HepG2 (cell line): ENCODE results near the gene MSH3. TPM values are rescaled to one million over a fixed set of nuclear protein-coding genes. Genes with fewer than 3 reads are reported as not detected.

ENCODE experiments used
- ATAC-seq: fragments of 200-7000 bp; cut with Tn5 transposase; 3 replicates; pipeline ENCODE4 v1.9.1; 2020; ENCODE audit warnings: mild to moderate bottlenecking, moderate library complexity
- BruUV-seq: library from RNA; stranded (reverse); fragments of 400-500 nt; replicated peaks from 2 replicates; lab custom pipeline; 2021; lab: Mats Ljungman, UMichigan
- CTCF ChIA-PET: fragments of 300-600 bp; formaldehyde crosslinking; extraction: SDS; loops from one replicate; lab custom pipeline; 2021; ENCODE audit warnings: low total read pairs, inconsistent platforms, low intra/inter-chr PET ratio; lab: Yijun Ruan, JAX
- POLR2A ChIA-PET: fragments of 350-600 bp; sonication (Branson Sonifier 250); formaldehyde crosslinking; loops from one replicate; lab custom pipeline; 2020; ENCODE audit warnings: antibody characterized with exemption, inconsistent platforms; lab: Yijun Ruan, JAX
- DNase-seq: peaks from one replicate; pipeline ENCODE4 v3.0.0-alpha.2; 2015; ENCODE audit warnings: low spot score
- FAIRE-seq: peaks from 3 replicates; lab custom pipeline; 2011; peaks lifted over from hg19 to GRCh38; lab: Jason Lieb, UNC
- H2AFZ ChIP-seq: one replicate; pipeline ENCODE4 v1.6.1; 2011; ENCODE audit warnings: low read length, inconsistent platforms
- H3K27ac ChIP-seq: fragments of 300-600 bp; 3 replicates; pipeline ENCODE4 v1.8.0; 2011; ENCODE audit warnings: mixed run types, mild to moderate bottlenecking, mixed read lengths, low read length, inconsistent platforms; ENCODE audit not compliant: insufficient read depth; ENCODE audit errors: extremely low read length
- H3K27me3 ChIP-seq, 2 experiments: fragments of 200-600 bp in 1 of 2; 2 replicates in 1 of 2; 3 replicates in 1 of 2; pipeline versions ENCODE4 v1.6.0 to v1.8.0; 2011; ENCODE audit warnings: low read length in 2 of 2, mild to moderate bottlenecking in 2 of 2, moderate library complexity in 2 of 2, inconsistent platforms in 1 of 2; ENCODE audit not compliant: insufficient read depth in 2 of 2, control insufficient read depth in 1 of 2
- H3K36me3 ChIP-seq, 2 experiments: fragments of 200-600 bp in 1 of 2; replicated peaks in 1 of 2; 2 replicates in 1 of 2; 3 replicates in 1 of 2; pipeline versions ENCODE4 v1.5.1 to v1.8.0; 2011; ENCODE audit warnings: low read length in 2 of 2, inconsistent platforms in 1 of 2; ENCODE audit not compliant: insufficient read depth in 2 of 2, control insufficient read depth in 1 of 2
- H3K4me1 ChIP-seq: 2 replicates; pipeline ENCODE4 v1.5.1; 2012; ENCODE audit warnings: low read length, inconsistent platforms; ENCODE audit not compliant: insufficient read depth
- H3K4me2 ChIP-seq: 2 replicates; pipeline ENCODE4 v1.6.0; 2011; ENCODE audit warnings: low read depth, low read length, inconsistent platforms
- H3K4me3 ChIP-seq, 3 experiments: fragments of 200-600 bp in 1 of 3; sonication (generic), shearing (Covaris generic) in 1 of 3; replicated peaks in 1 of 3; 2 replicates each; pipeline ENCODE4 v1.5.1; 2011 to 2016; ENCODE audit warnings: low read length in 3 of 3, inconsistent platforms in 2 of 3, low read depth in 2 of 3, mild to moderate bottlenecking in 2 of 3, control low read depth in 1 of 3, mixed read lengths in 1 of 3; ENCODE audit not compliant: insufficient read depth in 1 of 3
- H3K79me2 ChIP-seq: one replicate; pipeline ENCODE4 v1.6.1; 2011; ENCODE audit warnings: low read length, inconsistent platforms; ENCODE audit not compliant: insufficient read depth
- H3K9ac ChIP-seq: 2 replicates; pipeline ENCODE4 v1.6.0; 2011; ENCODE audit warnings: mild to moderate bottlenecking, low read depth, low read length, inconsistent platforms; ENCODE audit not compliant: insufficient read depth
- H3K9me3 ChIP-seq: 2 replicates; pipeline ENCODE4 v1.5.1; 2012; ENCODE audit warnings: mild to moderate bottlenecking, low read length
- H4K20me1 ChIP-seq: 2 replicates; pipeline ENCODE4 v1.6.0; 2011; ENCODE audit warnings: inconsistent platforms, mild to moderate bottlenecking, low read length, moderate library complexity; ENCODE audit not compliant: insufficient read depth
- PRDM10 ChIP-seq: sonication (generic); formaldehyde crosslinking; IDR thresholded peaks from 2 replicates; pipeline ENCODE4 v1.4.0; 2020; ENCODE audit warnings: low read depth, missing genetic modification reagents
- PRDM15 ChIP-seq: sonication (generic); formaldehyde crosslinking; IDR thresholded peaks from 2 replicates; pipeline ENCODE4 v1.4.0; 2020; ENCODE audit warnings: missing genetic modification reagents
- SMAD1 ChIP-seq: sonication (generic); formaldehyde crosslinking; IDR thresholded peaks from 2 replicates; pipeline ENCODE4 v1.4.0; 2020; ENCODE audit warnings: missing genetic modification reagents, low read depth, mild to moderate bottlenecking, borderline replicate concordance
- ZNF784 ChIP-seq: sonication (generic); formaldehyde crosslinking; IDR thresholded peaks from 2 replicates; pipeline ENCODE4 v1.5.1; 2020; ENCODE audit warnings: missing genetic modification reagents, mild to moderate bottlenecking, borderline replicate concordance
- WGBS: methylation state at CpG from one replicate; pipeline ENCODE4 v1.1.6; 2017; ENCODE audit warnings: low lambda C conversion rate; 5-methylcytosine and 5-hydroxymethylcytosine counted together
- in situ Hi-C: cut with HindIII; loops from 2 replicates; pipeline ENCODE4 v1.10.0; 2017; ENCODE audit warnings: low pct_unique_long_range_greater_than_20kb; ENCODE audit not compliant: extremely low pct_ligation_motif_present
- intact Hi-C: fragments of 100-400 bp; cut with micrococcal nuclease; formaldehyde crosslinking; loops from one replicate; pipeline ENCODE4 v1.10.0; 2022; ENCODE audit not compliant: unreplicated experiment
- polyA plus RNA-seq, 8 experiments: library from polyadenylated mRNA; depleted of rRNA in 3 of 8; stranded (reverse) in 7 of 8; unstranded in 1 of 8; fragments of >200 nt; fragmentation: Illumina TruSeq in 4 of 8; extraction: Trizol in 4 of 8; gene quantifications; 2 replicates each; pipeline versions ENCODE4 v1.2.1 to v1.2.3, GENCODE V29; 2011 to 2016; ENCODE audit warnings: low read depth in 4 of 8, missing spikeins in 1 of 8, mixed read lengths in 1 of 8; ENCODE audit not compliant: insufficient read depth in 1 of 8
- total RNA-seq, 5 experiments: library from RNA; depleted of rRNA; stranded (reverse); fragments of >200 nt; fragmentation: Illumina TruSeq; extraction: Trizol; gene quantifications; 2 replicates each; pipeline ENCODE4 v1.2.3, GENCODE V29; 2016; ENCODE audit warnings: low read depth in 1 of 5

The MSH3 gene
- total and polyA plus RNA-seq, 2 of the 13 experiments (the other 11 are each of a cell fraction or from before 2014, with no cell fraction given), result 4.0 to 16.4 TPM

- BruUV-seq, result no TSS peak
- WGBS, result 91% methylated on average over 2 of the region's 2 CpGs
Measured at GRCh38 chr5:80739898-80740297, 85.4 kb downstream of the MSH3 start.

More at GRCh38 chr5:80739898-80740297, 85.4 kb downstream of the MSH3 start:
- in situ Hi-C loops, result no loop called here
- Histone ChIP-seq H3K9me3 (no peaks in the 10 kb centered on the region), H3K27ac (no peak overlapping the region), H3K4me3 (no peak overlapping the region), H3K9ac (no peak overlapping the region), H3K27me3 (no peaks in the 10 kb centered on the region), H2AFZ (no peak overlapping the region), H3K36me3 (peaks cover 3 to 8% of the 10 kb centered on the region in 2 experiments; a peak in 4 of 5 replicates), H3K4me1 (no peaks in the 10 kb centered on the region), H4K20me1 (no peaks in the 10 kb centered on the region), H3K79me2 (no peaks in the 10 kb centered on the region), H3K4me2 (no peak overlapping the region)
- FAIRE-seq, result no peak
- ChIA-PET POLR2A (no interaction called here), CTCF (no interaction called here)
- no peak for ATAC-seq
- no peak for DNase-seq
- TF ChIP-seq SMAD1 (CRISPR knock-in tag), result no peak
- TF ChIP-seq PRDM15 (CRISPR knock-in tag), result no peak
- no peak for TF ChIP-seq ZNF784 (CRISPR knock-in tag)
- no peak for TF ChIP-seq PRDM10 (CRISPR knock-in tag)
- intact Hi-C loops, result no loop called here
